ENCODE results near the gene TPM3. TPM values are rescaled to one million over a fixed set of nuclear protein-coding genes. Genes with fewer than 3 reads are reported as not detected.
A peak's percentile ranks its signal among the peaks of the same experiment; 100 is the strongest.
"Not testable (repeated sequence)": the region's sequence is repeated elsewhere in the genome, so short reads cannot be mapped to it uniquely, and the experiment has no call there.

The TPM3 gene
- total RNA-seq, 3 donors from 2014 or later, result 260 to 585 (median 412) TPM

- TF ChIP-seq, protein P1, sequence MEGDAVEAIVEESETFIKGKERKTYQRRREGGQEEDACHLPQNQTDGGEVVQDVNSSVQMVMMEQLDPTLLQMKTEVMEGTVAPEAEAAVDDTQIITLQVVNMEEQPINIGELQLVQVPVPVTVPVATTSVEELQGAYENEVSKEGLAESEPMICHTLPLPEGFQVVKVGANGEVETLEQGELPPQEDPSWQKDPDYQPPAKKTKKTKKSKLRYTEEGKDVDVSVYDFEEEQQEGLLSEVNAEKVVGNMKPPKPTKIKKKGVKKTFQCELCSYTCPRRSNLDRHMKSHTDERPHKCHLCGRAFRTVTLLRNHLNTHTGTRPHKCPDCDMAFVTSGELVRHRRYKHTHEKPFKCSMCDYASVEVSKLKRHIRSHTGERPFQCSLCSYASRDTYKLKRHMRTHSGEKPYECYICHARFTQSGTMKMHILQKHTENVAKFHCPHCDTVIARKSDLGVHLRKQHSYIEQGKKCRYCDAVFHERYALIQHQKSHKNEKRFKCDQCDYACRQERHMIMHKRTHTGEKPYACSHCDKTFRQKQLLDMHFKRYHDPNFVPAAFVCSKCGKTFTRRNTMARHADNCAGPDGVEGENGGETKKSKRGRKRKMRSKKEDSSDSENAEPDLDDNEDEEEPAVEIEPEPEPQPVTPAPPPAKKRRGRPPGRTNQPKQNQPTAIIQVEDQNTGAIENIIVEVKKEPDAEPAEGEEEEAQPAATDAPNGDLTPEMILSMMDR (IDR thresholded peaks at IDR 0.05), result no peak
- Histone ChIP-seq H3K36me3 (ENCODE audit: low read depth) (peaks cover 6% of the 10 kb centered on the region), H3K4me3 (no peak overlapping the region), H3K9me3 (no peaks in the 10 kb centered on the region), H3K4me1 (ENCODE audit: low read depth) (no peaks in the 10 kb centered on the region)
- ATAC-seq (no peak), DNase-seq (no peak)
- intact Hi-C loops (cut with DNase I, micrococcal nuclease), result no loop called here
Measured at GRCh38 chr1:154151311-154151710, 40.6 kb downstream of the TPM3 start.

GRCh38 chr1:154148807-154149206 is 43.1 kb downstream of the TPM3 start:
- DNase-seq, result no peak
- Histone ChIP-seq H3K4me1 (ENCODE audit: low read depth) (no peaks in the 10 kb centered on the region), H3K4me3 (no peak overlapping the region), H3K36me3 (ENCODE audit: low read depth) (no peaks in the 10 kb centered on the region), H3K9me3 (no peaks in the 10 kb centered on the region)
- intact Hi-C loops (cut with DNase I, micrococcal nuclease), result no loop called here
- TF ChIP-seq, protein P1 (IDR thresholded peaks at IDR 0.05), result no peak
- ATAC-seq, result no peak

DNA sequence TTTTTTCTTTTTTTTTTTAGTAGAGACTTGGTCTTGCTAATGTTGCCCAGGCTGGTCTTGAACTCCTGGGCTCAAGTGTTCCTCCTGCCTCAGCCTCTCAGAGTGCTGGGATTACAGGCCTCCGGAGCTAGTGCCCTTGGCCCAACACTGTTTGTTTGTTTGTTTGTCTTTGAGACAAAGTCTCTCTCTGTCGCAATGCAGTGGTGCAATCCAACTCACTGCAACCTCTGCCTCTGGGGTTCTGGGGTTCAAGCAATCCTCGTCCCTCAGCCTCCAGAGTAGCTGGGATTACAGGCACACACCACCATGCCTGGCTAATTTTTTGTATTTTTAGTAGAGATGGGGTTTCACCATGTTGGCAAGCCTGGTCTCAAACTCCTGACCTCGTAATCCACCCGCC is 44.4 kb downstream of the TPM3 start:
- H3K4me3 ChIP-seq; intact Hi-C loops (cut with DNase I, micrococcal nuclease): not testable (repeated sequence)

GRCh38 chr1:154145986-154146385 is 45.9 kb downstream of the TPM3 start:
- Histone ChIP-seq H3K9me3 (no peaks in the 10 kb centered on the region), H3K4me1 (ENCODE audit: low read depth) (no peaks in the 10 kb centered on the region), H3K4me3 (no peak overlapping the region), H3K36me3 (ENCODE audit: low read depth) (no peaks in the 10 kb centered on the region)
- TF ChIP-seq, protein P1 (IDR thresholded peaks at IDR 0.05), result peak; percentile 10
- intact Hi-C loops (cut with DNase I, micrococcal nuclease), result no loop called here
- DNase-seq (no peak), ATAC-seq (no peak)

More for the DNA sequence above, 44.4 kb downstream of the TPM3 start:
- not testable (repeated sequence) for ATAC-seq; H3K9me3 ChIP-seq; DNase-seq; H3K36me3 ChIP-seq (ENCODE audit: low read depth); H3K4me1 ChIP-seq (ENCODE audit: low read depth)

- Histone ChIP-seq H3K4me1 (ENCODE audit: low read depth) (no peaks in the 10 kb centered on the region), H3K36me3 (ENCODE audit: low read depth) (no peaks in the 10 kb centered on the region), H3K4me3 (no peak overlapping the region), H3K9me3 (no peaks in the 10 kb centered on the region)
- intact Hi-C loops (cut with DNase I, micrococcal nuclease), result no loop called here
- TF ChIP-seq, protein P1 (IDR thresholded peaks at IDR 0.05), result no peak
- no peak for ATAC-seq
- DNase-seq, result no peak
Measured at GRCh38 chr1:154142358-154142757, 49.5 kb downstream of the TPM3 start.

DNA sequence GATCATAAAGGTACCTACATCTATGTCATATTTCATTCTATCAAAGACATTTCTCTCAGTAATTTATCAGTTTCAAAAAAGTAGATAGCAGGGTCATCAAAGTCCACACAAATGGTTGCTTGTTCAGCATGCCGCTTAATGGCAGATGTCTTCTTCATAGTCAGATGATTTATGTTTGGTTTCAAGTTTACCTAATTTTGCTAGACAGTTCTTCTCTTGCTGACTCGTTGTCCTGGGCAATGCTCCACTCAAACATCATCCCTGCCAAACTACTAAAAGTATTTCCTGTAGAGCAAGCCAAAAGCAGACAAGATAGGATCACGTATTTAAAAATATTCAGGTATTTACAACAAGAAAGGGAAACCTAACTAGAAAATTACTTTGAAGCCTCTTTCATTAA is 50.7 kb downstream of the TPM3 start:
- Histone ChIP-seq H3K4me3 (no peak overlapping the region), H3K9me3 (no peaks in the 10 kb centered on the region), H3K4me1 (ENCODE audit: low read depth) (no peaks in the 10 kb centered on the region), H3K36me3 (ENCODE audit: low read depth) (no peaks in the 10 kb centered on the region)
- TF ChIP-seq, protein P1 (IDR thresholded peaks at IDR 0.05), result no peak
- no peak for ATAC-seq
- DNase-seq, result no peak
- intact Hi-C loops (cut with DNase I, micrococcal nuclease), result no loop called here

Measured in mucosa of descending colon (tissue), 3 donors.